Lower leg skin (tissue), 4 donors: Measurements from ENCODE around the gene PARN. TPM values are rescaled to one million over a fixed set of nuclear protein-coding genes. Genes with fewer than 3 reads are reported as not detected.
"Not testable (repeated sequence)": the region's sequence is repeated elsewhere in the genome, so short reads cannot be mapped to it uniquely, and the experiment has no call there.

Experiments used
- DNase-seq, 2 donors: peaks; one replicate each; pipeline ENCODE4 v3.0.0-alpha.2; 2019; ENCODE audit warnings: low spot score in 2 of 2
- H3K4me3 ChIP-seq: fragments of 200-600 bp; sonication (generic); 2 replicates; pipeline ENCODE4 v1.5.1; 2017; ENCODE audit warnings: mild to moderate bottlenecking, low read depth; ENCODE audit not compliant: poor library complexity, severe bottlenecking
- CTCF ChIP-seq, 3 donors: fragments of 450-650 bp; IDR thresholded peaks; one replicate each; pipeline ENCODE4 v1.5.1; 2016; ENCODE audit warnings: antibody characterized with exemption in 3 of 3, mild to moderate bottlenecking in 3 of 3, moderate library complexity in 2 of 3
- POLR2A ChIP-seq, 2 donors: fragments of 450-650 bp; IDR thresholded peaks; one replicate each; pipeline ENCODE4 v1.6.1; 2016 to 2017; ENCODE audit warnings: antibody characterized with exemption in 2 of 2, mild to moderate bottlenecking in 1 of 2, moderate library complexity in 1 of 2
- WGBS, 2 donors: methylation state at CpG; one replicate each; pipeline ENCODE4 v1.1.5; 2018; 5-methylcytosine and 5-hydroxymethylcytosine counted together
- intact Hi-C: fragments of 100-400 bp; cut with DNase I; formaldehyde crosslinking; loops from one replicate; pipeline ENCODE4 v1.15.0; 2023; ENCODE audit warnings: low total_unique reads
- total RNA-seq, 4 donors: library from RNA; depleted of rRNA; stranded (reverse); fragments of >200 nt; gene quantifications; one replicate each; pipeline ENCODE4 v1.1.0, GENCODE V29; 2016

Gene PARN
- total RNA-seq, 4 donors from 2014 or later, result 23.4 to 28.7 (median 25.4) TPM

DNA sequence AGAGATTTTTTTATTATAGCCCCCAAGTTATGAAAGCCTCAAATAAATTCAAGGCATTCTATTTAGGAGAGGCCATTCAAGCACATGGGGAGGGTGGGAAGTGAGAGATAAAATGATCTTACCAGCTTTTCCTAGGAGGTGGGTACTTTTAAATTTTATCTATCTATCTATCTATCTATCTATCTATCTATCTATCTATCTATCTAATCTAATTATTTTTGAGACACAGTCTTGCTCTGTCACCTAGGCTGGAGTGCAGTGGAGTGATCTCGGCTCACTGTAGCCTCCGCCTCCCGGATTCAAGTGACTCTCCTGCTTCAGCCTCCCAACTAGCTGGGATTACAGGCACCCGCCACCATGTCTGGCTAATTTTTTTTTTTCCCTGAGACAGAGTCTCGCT lies 182.3 kb downstream of the PARN start:
- 99% methylated on average over 5 of the region's 5 CpGs for WGBS, 2 donors
- intact Hi-C loops, result no loop called here
- no peak overlapping the region for H3K4me3 ChIP-seq
- no peak for DNase-seq
- TF ChIP-seq CTCF (IDR thresholded peaks at IDR 0.05) (no peak), POLR2A (IDR thresholded peaks at IDR 0.05) (no peak)

DNA sequence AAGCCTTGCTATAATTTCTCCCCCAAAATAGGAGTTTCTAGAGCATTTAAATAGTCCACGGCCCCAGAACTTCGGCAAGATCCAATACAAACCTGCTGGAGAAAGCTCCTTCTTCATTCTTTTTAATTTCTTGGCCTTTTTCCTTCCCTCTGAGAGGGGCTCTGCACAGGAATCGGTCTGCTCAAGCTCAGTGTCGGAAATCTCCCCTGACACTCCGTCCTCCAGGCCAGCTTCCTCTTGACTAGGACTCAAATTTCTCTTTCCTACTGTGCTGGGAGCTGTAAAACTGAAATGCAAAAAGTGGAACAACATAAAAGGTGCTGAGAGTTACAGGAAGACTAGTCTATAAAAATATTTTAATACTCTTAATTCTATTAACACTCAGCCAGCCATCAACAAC lies 183.3 kb downstream of the PARN start:
- TF ChIP-seq POLR2A (IDR thresholded peaks at IDR 0.05) (no peak), CTCF (IDR thresholded peaks at IDR 0.05) (no peak)
- WGBS, 2 donors, result 87 to 94% methylated on average over 5 of the region's 5 CpGs
- H3K4me3 ChIP-seq, result no peak overlapping the region
- intact Hi-C loops, result no loop called here
- no peak for DNase-seq

DNA sequence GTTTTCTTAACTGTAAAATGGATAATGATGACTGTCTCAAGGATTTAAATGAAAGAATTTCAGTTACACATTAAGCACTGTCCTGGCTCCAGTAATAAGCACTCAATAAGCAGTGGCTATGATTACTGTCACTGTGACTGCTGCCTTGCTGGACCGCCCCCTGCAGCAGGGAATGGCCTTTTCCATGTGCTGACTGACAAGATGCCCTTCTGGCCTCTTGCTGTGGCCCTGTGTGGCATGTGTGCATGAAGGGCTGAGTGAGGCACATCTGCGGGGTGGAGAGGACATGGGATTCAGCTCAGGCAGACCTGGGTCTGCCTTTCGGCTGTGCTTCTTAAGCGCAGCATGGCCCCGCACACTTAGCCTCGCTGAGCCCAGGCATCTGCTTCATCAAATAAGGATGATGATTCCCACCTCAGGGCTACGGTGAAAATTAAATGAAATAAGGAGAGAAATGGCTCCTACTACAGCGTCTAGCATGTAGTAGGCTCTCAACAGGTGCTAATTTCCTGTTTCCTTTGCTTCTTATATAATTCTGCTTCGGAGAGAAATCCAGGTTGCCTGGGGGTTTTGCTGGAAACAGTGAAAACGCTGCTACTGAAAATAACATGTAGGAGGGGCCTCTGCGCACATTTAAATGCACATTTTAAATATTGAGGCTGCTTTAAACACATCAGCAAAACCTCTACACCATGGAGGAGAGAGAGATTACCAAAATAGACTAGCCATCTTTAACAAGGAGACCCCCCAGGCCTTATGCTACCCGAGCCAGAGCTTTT lies 183.9 kb downstream of the PARN start:
- no peak for TF ChIP-seq CTCF (IDR thresholded peaks at IDR 0.05)
- TF ChIP-seq POLR2A (IDR thresholded peaks at IDR 0.05), result no peak
- intact Hi-C loops, result no loop called here
- DNase-seq, result no peak
- no peak overlapping the region for H3K4me3 ChIP-seq
- 95% methylated on average over 12 of the region's 12 CpGs for WGBS, 2 donors

- TF ChIP-seq CTCF (IDR thresholded peaks at IDR 0.05) (no peak), POLR2A (IDR thresholded peaks at IDR 0.05) (no peak)
- DNase-seq, result no peak
- H3K4me3 ChIP-seq, result no peak overlapping the region
- intact Hi-C loops, result no loop called here
- 88 to 92% methylated on average over 8 of the region's 8 CpGs for WGBS, 2 donors
Observed at GRCh38 chr16:14444979-14445810, 184.9 kb downstream of the PARN start.

- WGBS, 2 donors, result 82 to 87% methylated on average over 8 to 9 of the region's 9 CpGs
- H3K4me3 ChIP-seq, intact Hi-C loops, DNase-seq: not testable (repeated sequence)
Observed at GRCh38 chr16:14441533-14441932, 188.5 kb downstream of the PARN start.

DNA sequence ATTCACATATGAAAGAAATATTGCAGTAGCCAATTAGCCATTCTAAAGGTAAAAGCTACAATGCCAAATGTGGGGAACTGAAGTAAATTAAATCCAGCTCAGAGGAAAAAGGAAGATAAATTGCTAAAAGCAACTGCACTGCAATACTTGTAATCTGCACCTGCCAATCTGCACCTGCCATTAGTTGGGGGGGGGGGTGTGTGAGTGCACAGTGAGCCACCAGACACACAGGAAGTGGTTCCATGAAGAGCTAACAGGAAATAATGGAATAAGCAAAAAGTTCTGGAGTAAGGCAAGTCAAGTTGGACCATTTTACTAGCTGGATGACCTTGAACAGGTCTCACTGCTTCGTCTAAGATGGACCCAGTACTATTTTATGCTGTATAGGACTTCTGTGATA lies 191.8 kb downstream of the PARN start:
- H3K4me3 ChIP-seq, result no peak overlapping the region
- WGBS, 2 donors, result 95 to 100% methylated on average over 1 of the region's 1 CpG
- no peak for TF ChIP-seq CTCF (IDR thresholded peaks at IDR 0.05)
- TF ChIP-seq POLR2A (IDR thresholded peaks at IDR 0.05), result no peak
- DNase-seq, result no peak
- intact Hi-C loops, result no loop called here
